HL-60 (cell line): ENCODE data around the gene CXorf66.
"Not testable (repeated sequence)": the region's sequence is repeated elsewhere in the genome, so short reads cannot be mapped to it uniquely, and the experiment has no call there.

Source experiments
- DNase-seq, 2 experiments: peaks; one replicate each; pipeline ENCODE4 v3.0.0-alpha.2; 2010 to 2020; ENCODE audit warnings: low read depth in 1 of 2, low spot score in 1 of 2
- H3K27ac ChIP-seq: fragments of 250-450 bp; sonication (Bioruptor Pico); replicated peaks from 2 replicates; pipeline ENCODE4 v1.5.1; 2020; ENCODE audit warnings: mild to moderate bottlenecking, moderate library complexity
- H3K27me3 ChIP-seq: fragments of 250-450 bp; sonication (Bioruptor Pico); 2 replicates; pipeline ENCODE4 v1.5.1; 2021; ENCODE audit warnings: mild to moderate bottlenecking, moderate library complexity; ENCODE audit not compliant: insufficient read depth, poor library complexity, severe bottlenecking
- H3K4me3 ChIP-seq: replicated peaks from 2 replicates; pipeline ENCODE4 v1.5.1; 2011; ENCODE audit warnings: mild to moderate bottlenecking, control low read depth, low read length; ENCODE audit not compliant: insufficient read depth
- GABPA ChIP-seq: IDR thresholded peaks from 2 replicates; pipeline ENCODE4 v1.6.1; 2012; ENCODE audit warnings: low read depth
- POLR2AphosphoS5 ChIP-seq: IDR thresholded peaks from 2 replicates; pipeline ENCODE4 v1.6.1; 2012; ENCODE audit warnings: low read depth
- SPI1 ChIP-seq: IDR thresholded peaks from 2 replicates; pipeline ENCODE4 v1.6.1; 2012; ENCODE audit warnings: low read depth, mild to moderate bottlenecking, borderline replicate concordance
- TF ChIP-seq, protein P1 (sequence below): IDR thresholded peaks from one replicate; pipeline ENCODE4 v1.5.1; 2011; ENCODE audit warnings: low read length, control low read depth, inconsistent platforms; ENCODE audit not compliant: insufficient read depth
- TF ChIP-seq, protein P2 (sequence below): IDR thresholded peaks from 2 replicates; pipeline ENCODE4 v1.6.1; 2012; ENCODE audit warnings: low read depth; ENCODE audit not compliant: insufficient replicate concordance

The CXorf66 gene

DNA sequence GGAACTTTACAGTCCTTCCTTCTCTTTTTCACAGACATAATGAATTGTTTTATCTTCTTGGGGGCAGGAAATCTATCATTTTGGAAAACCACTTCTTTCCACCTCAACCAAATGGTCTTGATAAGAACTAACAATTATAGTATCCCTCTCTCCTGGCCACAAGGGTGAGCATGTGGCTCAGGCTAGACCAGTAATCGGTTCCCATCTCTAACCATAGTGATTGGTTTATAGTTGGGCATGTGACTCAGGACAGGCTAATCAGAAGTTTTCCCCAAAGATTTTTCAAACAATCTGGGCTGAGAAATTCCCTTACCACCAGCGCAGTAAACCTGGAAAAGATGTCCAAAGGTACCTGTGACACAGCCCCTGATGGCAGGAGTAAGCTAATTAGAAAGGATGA is 4.0 kb upstream of the CXorf66 start:
- H3K27me3 ChIP-seq, result no peaks in the 10 kb centered on the region
- no peak for DNase-seq
- H3K27ac ChIP-seq, result no peak overlapping the region
- TF ChIP-seq SPI1 (no peak), GABPA (no peak), POLR2AphosphoS5 (no peak)
- TF ChIP-seq, protein P1, sequence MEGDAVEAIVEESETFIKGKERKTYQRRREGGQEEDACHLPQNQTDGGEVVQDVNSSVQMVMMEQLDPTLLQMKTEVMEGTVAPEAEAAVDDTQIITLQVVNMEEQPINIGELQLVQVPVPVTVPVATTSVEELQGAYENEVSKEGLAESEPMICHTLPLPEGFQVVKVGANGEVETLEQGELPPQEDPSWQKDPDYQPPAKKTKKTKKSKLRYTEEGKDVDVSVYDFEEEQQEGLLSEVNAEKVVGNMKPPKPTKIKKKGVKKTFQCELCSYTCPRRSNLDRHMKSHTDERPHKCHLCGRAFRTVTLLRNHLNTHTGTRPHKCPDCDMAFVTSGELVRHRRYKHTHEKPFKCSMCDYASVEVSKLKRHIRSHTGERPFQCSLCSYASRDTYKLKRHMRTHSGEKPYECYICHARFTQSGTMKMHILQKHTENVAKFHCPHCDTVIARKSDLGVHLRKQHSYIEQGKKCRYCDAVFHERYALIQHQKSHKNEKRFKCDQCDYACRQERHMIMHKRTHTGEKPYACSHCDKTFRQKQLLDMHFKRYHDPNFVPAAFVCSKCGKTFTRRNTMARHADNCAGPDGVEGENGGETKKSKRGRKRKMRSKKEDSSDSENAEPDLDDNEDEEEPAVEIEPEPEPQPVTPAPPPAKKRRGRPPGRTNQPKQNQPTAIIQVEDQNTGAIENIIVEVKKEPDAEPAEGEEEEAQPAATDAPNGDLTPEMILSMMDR, result no peak
- TF ChIP-seq, protein P2, sequence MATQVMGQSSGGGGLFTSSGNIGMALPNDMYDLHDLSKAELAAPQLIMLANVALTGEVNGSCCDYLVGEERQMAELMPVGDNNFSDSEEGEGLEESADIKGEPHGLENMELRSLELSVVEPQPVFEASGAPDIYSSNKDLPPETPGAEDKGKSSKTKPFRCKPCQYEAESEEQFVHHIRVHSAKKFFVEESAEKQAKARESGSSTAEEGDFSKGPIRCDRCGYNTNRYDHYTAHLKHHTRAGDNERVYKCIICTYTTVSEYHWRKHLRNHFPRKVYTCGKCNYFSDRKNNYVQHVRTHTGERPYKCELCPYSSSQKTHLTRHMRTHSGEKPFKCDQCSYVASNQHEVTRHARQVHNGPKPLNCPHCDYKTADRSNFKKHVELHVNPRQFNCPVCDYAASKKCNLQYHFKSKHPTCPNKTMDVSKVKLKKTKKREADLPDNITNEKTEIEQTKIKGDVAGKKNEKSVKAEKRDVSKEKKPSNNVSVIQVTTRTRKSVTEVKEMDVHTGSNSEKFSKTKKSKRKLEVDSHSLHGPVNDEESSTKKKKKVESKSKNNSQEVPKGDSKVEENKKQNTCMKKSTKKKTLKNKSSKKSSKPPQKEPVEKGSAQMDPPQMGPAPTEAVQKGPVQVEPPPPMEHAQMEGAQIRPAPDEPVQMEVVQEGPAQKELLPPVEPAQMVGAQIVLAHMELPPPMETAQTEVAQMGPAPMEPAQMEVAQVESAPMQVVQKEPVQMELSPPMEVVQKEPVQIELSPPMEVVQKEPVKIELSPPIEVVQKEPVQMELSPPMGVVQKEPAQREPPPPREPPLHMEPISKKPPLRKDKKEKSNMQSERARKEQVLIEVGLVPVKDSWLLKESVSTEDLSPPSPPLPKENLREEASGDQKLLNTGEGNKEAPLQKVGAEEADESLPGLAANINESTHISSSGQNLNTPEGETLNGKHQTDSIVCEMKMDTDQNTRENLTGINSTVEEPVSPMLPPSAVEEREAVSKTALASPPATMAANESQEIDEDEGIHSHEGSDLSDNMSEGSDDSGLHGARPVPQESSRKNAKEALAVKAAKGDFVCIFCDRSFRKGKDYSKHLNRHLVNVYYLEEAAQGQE, result no peak
- H3K4me3 ChIP-seq, result no peak overlapping the region

- H3K27me3 ChIP-seq, result no peaks in the 10 kb centered on the region
- DNase-seq, result no peak
Observed at GRCh38 chrX:139967750-139968149, 2.4 kb upstream of the CXorf66 start.

GRCh38 chrX:139967300-139967699 is 2.0 kb upstream of the CXorf66 start:
- Histone ChIP-seq H3K4me3 (no peak overlapping the region), H3K27me3 (no peaks in the 10 kb centered on the region), H3K27ac (no peak overlapping the region)
- DNase-seq, result no peak
- TF ChIP-seq GABPA, result no peak
- no peak for TF ChIP-seq SPI1
- TF ChIP-seq, protein P1, result no peak
- TF ChIP-seq, protein P2, result no peak
- TF ChIP-seq POLR2AphosphoS5, result no peak

More at GRCh38 chrX:139967750-139968149, 2.4 kb upstream of the CXorf66 start:
- TF ChIP-seq, protein P1, result no peak
- TF ChIP-seq SPI1 (no peak), GABPA (no peak), POLR2AphosphoS5 (no peak)
- TF ChIP-seq, protein P2, result no peak
- Histone ChIP-seq H3K4me3 (no peak overlapping the region), H3K27ac (no peak overlapping the region)

- H3K4me3 ChIP-seq, H3K27ac ChIP-seq, H3K27me3 ChIP-seq, DNase-seq: not testable (repeated sequence)
Observed at GRCh38 chrX:139966159-139966558, 838 bp upstream of the CXorf66 start.

GRCh38 chrX:139961091-139961490 is 4.2 kb downstream of the CXorf66 start:
- not testable (repeated sequence) for DNase-seq, H3K4me3 ChIP-seq, H3K27ac ChIP-seq, H3K27me3 ChIP-seq
